ENCODE measurements around the gene NANS. TPM values are rescaled to one million over a fixed set of nuclear protein-coding genes. Genes with fewer than 3 reads are reported as not detected.

The NANS gene
- total and polyA plus RNA-seq, 2 of the 8 experiments (the other 6 are each of a cell fraction or from before 2014, with no cell fraction given), result 56.5 to 67.3 TPM

DNA sequence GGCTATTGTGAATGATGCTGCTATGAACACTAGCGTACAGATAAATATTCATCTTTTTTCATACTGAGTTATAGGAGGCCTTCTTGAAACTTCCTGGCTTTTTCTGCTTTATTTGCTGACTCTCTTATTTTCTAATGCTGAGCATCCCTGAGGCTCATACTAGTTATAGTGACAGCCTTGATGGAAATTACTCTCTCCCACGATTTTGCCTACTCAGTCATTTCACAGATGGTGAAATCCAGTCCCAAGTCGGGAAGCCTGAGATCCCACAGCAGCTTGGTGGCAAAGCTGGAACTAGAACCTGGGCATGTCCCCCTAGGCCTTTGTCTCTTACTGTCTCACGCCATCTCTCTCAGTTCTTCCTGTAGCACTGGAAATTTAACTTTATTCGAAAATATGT lies 22.4 kb downstream of the NANS start (continued):
- TF ChIP-seq, protein P1, sequence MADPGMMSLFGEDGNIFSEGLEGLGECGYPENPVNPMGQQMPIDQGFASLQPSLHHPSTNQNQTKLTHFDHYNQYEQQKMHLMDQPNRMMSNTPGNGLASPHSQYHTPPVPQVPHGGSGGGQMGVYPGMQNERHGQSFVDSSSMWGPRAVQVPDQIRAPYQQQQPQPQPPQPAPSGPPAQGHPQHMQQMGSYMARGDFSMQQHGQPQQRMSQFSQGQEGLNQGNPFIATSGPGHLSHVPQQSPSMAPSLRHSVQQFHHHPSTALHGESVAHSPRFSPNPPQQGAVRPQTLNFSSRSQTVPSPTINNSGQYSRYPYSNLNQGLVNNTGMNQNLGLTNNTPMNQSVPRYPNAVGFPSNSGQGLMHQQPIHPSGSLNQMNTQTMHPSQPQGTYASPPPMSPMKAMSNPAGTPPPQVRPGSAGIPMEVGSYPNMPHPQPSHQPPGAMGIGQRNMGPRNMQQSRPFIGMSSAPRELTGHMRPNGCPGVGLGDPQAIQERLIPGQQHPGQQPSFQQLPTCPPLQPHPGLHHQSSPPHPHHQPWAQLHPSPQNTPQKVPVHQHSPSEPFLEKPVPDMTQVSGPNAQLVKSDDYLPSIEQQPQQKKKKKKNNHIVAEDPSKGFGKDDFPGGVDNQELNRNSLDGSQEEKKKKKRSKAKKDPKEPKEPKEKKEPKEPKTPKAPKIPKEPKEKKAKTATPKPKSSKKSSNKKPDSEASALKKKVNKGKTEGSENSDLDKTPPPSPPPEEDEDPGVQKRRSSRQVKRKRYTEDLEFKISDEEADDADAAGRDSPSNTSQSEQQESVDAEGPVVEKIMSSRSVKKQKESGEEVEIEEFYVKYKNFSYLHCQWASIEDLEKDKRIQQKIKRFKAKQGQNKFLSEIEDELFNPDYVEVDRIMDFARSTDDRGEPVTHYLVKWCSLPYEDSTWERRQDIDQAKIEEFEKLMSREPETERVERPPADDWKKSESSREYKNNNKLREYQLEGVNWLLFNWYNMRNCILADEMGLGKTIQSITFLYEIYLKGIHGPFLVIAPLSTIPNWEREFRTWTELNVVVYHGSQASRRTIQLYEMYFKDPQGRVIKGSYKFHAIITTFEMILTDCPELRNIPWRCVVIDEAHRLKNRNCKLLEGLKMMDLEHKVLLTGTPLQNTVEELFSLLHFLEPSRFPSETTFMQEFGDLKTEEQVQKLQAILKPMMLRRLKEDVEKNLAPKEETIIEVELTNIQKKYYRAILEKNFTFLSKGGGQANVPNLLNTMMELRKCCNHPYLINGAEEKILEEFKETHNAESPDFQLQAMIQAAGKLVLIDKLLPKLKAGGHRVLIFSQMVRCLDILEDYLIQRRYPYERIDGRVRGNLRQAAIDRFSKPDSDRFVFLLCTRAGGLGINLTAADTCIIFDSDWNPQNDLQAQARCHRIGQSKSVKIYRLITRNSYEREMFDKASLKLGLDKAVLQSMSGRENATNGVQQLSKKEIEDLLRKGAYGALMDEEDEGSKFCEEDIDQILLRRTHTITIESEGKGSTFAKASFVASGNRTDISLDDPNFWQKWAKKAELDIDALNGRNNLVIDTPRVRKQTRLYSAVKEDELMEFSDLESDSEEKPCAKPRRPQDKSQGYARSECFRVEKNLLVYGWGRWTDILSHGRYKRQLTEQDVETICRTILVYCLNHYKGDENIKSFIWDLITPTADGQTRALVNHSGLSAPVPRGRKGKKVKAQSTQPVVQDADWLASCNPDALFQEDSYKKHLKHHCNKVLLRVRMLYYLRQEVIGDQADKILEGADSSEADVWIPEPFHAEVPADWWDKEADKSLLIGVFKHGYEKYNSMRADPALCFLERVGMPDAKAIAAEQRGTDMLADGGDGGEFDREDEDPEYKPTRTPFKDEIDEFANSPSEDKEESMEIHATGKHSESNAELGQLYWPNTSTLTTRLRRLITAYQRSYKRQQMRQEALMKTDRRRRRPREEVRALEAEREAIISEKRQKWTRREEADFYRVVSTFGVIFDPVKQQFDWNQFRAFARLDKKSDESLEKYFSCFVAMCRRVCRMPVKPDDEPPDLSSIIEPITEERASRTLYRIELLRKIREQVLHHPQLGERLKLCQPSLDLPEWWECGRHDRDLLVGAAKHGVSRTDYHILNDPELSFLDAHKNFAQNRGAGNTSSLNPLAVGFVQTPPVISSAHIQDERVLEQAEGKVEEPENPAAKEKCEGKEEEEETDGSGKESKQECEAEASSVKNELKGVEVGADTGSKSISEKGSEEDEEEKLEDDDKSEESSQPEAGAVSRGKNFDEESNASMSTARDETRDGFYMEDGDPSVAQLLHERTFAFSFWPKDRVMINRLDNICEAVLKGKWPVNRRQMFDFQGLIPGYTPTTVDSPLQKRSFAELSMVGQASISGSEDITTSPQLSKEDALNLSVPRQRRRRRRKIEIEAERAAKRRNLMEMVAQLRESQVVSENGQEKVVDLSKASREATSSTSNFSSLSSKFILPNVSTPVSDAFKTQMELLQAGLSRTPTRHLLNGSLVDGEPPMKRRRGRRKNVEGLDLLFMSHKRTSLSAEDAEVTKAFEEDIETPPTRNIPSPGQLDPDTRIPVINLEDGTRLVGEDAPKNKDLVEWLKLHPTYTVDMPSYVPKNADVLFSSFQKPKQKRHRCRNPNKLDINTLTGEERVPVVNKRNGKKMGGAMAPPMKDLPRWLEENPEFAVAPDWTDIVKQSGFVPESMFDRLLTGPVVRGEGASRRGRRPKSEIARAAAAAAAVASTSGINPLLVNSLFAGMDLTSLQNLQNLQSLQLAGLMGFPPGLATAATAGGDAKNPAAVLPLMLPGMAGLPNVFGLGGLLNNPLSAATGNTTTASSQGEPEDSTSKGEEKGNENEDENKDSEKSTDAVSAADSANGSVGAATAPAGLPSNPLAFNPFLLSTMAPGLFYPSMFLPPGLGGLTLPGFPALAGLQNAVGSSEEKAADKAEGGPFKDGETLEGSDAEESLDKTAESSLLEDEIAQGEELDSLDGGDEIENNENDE (IDR thresholded peaks at IDR 0.05; ENCODE audit: insufficient replicate concordance, low read length), result no peak
